WI38 (cell line): ENCODE measurements around the gene FHAD1.

Experiments used
- H3K4me3 ChIP-seq: 2 replicates; pipeline ENCODE4 v1.5.1; 2011; ENCODE audit warnings: low read depth, mild to moderate bottlenecking, control low read depth, low read length
- TF ChIP-seq, protein P1 (sequence below): IDR thresholded peaks from 2 replicates; pipeline ENCODE4 v1.5.1; 2012; ENCODE audit warnings: low read depth, mild to moderate bottlenecking, control low read depth, low read length

Gene FHAD1

DNA sequence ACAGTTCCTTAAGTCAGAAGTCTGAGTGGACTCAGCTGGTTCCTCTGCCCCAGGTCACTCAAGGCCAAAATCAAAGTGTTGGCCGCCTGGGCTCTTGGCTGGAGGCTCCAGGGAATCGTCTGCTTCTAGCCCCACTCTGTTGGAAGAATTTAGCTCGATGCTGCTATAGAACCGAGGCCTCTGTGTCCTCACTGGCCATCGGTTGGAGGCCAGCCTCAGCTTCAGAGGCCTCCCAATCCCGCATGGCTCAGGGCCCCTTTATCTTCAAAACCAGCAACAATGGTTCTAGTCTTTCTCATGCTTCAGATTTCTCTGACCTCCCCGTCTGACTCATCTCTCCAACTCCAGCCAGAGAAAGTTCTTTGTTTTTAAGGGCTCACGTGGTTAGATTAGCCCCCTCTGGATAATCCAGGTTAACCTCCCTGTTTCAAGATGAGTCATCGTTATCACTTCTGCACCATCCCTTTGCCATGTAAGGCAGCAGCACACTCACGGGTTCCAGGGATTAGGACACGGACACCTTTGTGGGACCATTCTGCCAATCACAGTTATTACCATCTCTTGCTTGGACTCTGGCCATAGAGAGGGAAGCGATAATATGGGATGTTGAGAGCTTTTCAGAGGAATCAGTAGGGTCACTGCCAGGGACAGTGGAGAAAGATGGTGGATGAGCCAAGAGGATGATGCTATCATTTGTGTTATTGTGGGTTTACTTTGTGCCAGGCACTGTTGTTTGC lies 13.6 kb downstream of the FHAD1 start:
- TF ChIP-seq, protein P1, sequence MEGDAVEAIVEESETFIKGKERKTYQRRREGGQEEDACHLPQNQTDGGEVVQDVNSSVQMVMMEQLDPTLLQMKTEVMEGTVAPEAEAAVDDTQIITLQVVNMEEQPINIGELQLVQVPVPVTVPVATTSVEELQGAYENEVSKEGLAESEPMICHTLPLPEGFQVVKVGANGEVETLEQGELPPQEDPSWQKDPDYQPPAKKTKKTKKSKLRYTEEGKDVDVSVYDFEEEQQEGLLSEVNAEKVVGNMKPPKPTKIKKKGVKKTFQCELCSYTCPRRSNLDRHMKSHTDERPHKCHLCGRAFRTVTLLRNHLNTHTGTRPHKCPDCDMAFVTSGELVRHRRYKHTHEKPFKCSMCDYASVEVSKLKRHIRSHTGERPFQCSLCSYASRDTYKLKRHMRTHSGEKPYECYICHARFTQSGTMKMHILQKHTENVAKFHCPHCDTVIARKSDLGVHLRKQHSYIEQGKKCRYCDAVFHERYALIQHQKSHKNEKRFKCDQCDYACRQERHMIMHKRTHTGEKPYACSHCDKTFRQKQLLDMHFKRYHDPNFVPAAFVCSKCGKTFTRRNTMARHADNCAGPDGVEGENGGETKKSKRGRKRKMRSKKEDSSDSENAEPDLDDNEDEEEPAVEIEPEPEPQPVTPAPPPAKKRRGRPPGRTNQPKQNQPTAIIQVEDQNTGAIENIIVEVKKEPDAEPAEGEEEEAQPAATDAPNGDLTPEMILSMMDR: no peak

DNA sequence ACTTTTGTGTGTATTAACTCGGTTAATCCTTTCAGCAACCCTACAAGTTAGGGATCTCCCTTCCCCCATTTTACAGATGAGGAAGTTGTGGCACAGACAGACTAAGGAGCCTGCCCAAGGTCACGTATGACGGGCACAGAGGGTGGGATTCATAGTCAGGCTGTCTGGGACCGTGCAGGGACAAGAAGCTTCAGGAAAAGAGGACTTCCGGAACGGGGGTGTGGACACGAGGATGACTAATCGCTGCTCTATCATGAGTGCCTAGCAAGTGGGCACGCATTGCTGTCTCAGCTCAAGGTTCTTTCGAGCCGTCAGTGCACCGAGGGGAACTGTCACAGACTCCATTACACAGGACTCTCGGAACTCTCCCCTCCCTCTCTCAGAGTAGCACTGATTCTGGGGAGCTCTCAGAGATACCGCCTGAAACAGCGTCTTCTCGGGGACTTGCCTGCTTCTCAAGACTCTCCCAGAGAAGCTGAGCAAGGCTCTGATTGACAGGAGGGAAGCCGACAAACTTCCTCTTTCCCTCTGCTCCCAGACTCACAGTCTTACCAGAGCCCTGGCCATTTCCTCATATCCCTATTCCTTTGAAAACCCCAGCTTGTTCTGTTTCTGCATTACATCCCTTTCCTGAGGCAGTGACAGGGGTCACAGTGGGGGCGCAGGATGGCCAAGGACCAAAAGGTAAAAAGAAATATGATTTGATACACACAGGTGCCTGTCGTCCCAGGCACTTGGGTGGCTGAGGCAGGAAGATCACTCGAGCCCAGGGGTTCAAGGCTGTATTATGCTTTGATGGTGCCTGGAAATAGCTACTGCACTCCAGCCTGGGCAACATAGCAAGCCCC lies 14.4 kb downstream of the FHAD1 start:
- H3K4me3 ChIP-seq: no peak overlapping the region
- TF ChIP-seq, protein P1: no peak

More for the DNA sequence above, 13.6 kb downstream of the FHAD1 start:
- no peak overlapping the region for H3K4me3 ChIP-seq

DNA sequence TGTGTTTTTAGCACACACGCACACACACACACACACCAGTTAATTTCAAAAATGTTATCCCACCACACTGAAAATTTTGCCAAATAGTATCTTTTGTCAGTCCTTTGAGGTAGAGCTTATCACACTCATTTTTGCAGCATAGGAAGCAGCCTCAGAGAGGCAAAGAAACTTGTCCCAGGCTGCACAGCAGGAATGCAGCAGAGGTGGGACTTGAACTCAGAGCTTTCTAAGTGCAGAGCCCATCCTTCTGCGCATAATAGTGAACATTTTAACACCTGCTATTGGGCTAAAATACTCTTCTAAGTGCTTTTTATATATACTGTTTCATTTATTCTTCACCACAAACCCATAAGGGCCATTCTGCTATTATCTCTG lies 15.0 kb downstream of the FHAD1 start:
- no peak overlapping the region for H3K4me3 ChIP-seq
- TF ChIP-seq, protein P1: no peak

DNA sequence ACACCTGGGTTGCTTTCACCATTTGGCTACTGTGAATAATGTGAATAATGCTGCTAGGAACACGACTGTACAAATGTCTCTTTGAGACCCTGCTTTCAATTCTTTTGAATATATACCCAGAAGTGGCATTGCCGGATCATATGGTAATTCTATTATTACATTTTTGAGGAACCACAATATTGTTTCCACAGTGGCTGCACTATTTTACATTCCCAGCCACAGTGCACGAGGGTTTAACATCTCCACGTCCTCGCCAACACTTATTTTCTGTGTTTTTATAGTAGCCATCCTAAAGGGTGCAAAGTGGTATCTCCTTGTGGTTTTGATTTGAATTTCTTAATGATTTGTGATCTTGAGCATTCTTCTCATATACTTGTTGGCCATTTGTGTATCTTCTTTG lies 15.7 kb downstream of the FHAD1 start:
- no peak overlapping the region for H3K4me3 ChIP-seq

DNA sequence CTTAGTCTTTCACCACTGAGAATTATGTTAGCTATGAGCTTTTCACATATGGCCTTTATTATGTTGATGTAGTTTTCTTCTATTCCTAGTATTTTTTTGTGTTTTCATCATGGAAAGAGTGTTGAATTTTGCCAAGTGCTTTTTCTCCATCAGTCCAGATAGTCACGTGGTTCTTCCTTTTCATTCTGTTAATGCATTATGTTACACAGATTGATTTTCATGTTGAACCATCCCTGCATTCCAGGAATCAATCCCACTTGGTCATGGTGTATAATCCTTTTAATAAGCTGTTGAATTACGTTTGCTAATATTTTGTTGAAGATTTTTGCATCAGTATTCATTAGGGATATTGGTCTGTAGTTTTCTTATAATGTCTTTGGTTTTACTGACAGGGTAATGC lies 17.7 kb downstream of the FHAD1 start:
- TF ChIP-seq, protein P1: no peak
- H3K4me3 ChIP-seq: no peak overlapping the region

More for the DNA sequence above, 15.7 kb downstream of the FHAD1 start:
- TF ChIP-seq, protein P1: no peak

DNA sequence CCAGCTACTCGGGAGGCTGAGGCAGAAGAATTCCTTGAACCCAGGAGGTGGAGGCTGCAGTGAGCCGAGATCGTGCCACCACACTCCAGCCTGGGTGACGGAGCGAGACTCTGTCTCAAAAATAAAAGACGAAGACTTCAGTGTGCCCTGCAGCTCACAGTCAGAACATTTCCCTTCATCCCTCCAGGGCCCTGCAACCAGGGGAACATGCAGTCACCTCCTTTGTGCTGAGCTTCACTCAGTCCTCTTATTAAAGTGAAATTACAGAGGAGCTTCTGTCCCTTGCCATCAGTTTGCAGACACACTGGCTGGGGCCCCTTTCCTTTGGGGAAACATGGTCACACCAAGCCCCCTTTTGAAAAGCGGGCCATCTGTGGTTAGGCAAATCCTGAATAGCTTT lies 24.2 kb downstream of the FHAD1 start:
- TF ChIP-seq, protein P1: no peak
- H3K4me3 ChIP-seq: no peak overlapping the region
